ENCODE measurements around the gene JMJD8. TPM values are rescaled to one million over a fixed set of nuclear protein-coding genes. Genes with fewer than 3 reads are reported as not detected.
A peak's percentile ranks its signal among the peaks of the same experiment; 100 is the strongest.

The JMJD8 gene
- total and polyA plus RNA-seq, 8 donors, result 24.2 to 229 (median 83.3) TPM

GRCh38 chr16:634996-635395 is 49.1 kb downstream of the JMJD8 start:
- no peak for DNase-seq
- intact Hi-C loops (cut with DNase I; ENCODE audit: low total_unique reads), result no loop called here
- H3K27ac ChIP-seq, result no peak overlapping the region
- peak overlapping the region; percentile 73 to 96 (median 92) for H3K4me3 ChIP-seq
- H3K27me3 ChIP-seq, result peaks cover 0 to 13% (median 0%) of the 10 kb centered on the region in 3 donors
- no peaks in the 10 kb centered on the region for H3K9me3 ChIP-seq
- TF ChIP-seq POLR2AphosphoS5 (IDR thresholded peaks at IDR 0.05), result no peak
- no peak for TF ChIP-seq EP300 (IDR thresholded peaks at IDR 0.05)
- no peak for TF ChIP-seq POLR2A (IDR thresholded peaks at IDR 0.05)
- no peak for TF ChIP-seq CTCF (IDR thresholded peaks at IDR 0.05)
- H3K4me1 ChIP-seq, result peaks cover 29 to 51% (median 47%) of the 10 kb centered on the region in 4 donors
- 62 to 90% (median 81%) methylated on average over 3 to 7 of the region's 7 CpGs for WGBS, 5 donors
- H3K36me3 ChIP-seq, result peaks cover 5 to 23% (median 22%) of the 10 kb centered on the region in 4 donors

GRCh38 chr16:634051-634670 is 50.0 kb downstream of the JMJD8 start:
- no peak for TF ChIP-seq POLR2A (IDR thresholded peaks at IDR 0.05)
- TF ChIP-seq EP300 (IDR thresholded peaks at IDR 0.05), result no peak
- TF ChIP-seq POLR2AphosphoS5 (IDR thresholded peaks at IDR 0.05), result no peak
- Histone ChIP-seq H3K36me3 (peaks cover 5 to 26% (median 23%) of the 10 kb centered on the region in 4 donors), H3K4me3 (no peak overlapping the region), H3K27ac (no peak overlapping the region), H3K9me3 (no peaks in the 10 kb centered on the region), H3K4me1 (peaks cover 37 to 59% (median 56%) of the 10 kb centered on the region in 4 donors), H3K27me3 (peaks cover 0 to 13% (median 0%) of the 10 kb centered on the region in 3 donors)
- 88 to 92% (median 90%) methylated on average over 9 to 22 of the region's 22 CpGs for WGBS, 5 donors
- no peak for DNase-seq
- intact Hi-C loops (cut with DNase I; ENCODE audit: low total_unique reads), result no loop called here

GRCh38 chr16:633336-634050 is 50.6 kb downstream of the JMJD8 start:
- TF ChIP-seq POLR2A (IDR thresholded peaks at IDR 0.05) (no peak), POLR2AphosphoS5 (IDR thresholded peaks at IDR 0.05) (no peak), EP300 (IDR thresholded peaks at IDR 0.05) (no peak), CTCF (IDR thresholded peaks at IDR 0.05) (no peak)
- Histone ChIP-seq H3K27ac (no peak overlapping the region), H3K4me1 (peaks cover 39 to 57% (median 56%) of the 10 kb centered on the region in 4 donors), H3K36me3 (peaks cover 5 to 33% (median 29%) of the 10 kb centered on the region in 4 donors), H3K27me3 (peaks cover 0 to 13% (median 0%) of the 10 kb centered on the region in 3 donors), H3K9me3 (no peaks in the 10 kb centered on the region), H3K4me3 (no peak overlapping the region)
- WGBS, 5 donors, result 94 to 98% (median 97%) methylated on average over 36 to 74 of the region's 74 CpGs
- DNase-seq, result no peak
- intact Hi-C loops (cut with DNase I; ENCODE audit: low total_unique reads), result no loop called here

DNA sequence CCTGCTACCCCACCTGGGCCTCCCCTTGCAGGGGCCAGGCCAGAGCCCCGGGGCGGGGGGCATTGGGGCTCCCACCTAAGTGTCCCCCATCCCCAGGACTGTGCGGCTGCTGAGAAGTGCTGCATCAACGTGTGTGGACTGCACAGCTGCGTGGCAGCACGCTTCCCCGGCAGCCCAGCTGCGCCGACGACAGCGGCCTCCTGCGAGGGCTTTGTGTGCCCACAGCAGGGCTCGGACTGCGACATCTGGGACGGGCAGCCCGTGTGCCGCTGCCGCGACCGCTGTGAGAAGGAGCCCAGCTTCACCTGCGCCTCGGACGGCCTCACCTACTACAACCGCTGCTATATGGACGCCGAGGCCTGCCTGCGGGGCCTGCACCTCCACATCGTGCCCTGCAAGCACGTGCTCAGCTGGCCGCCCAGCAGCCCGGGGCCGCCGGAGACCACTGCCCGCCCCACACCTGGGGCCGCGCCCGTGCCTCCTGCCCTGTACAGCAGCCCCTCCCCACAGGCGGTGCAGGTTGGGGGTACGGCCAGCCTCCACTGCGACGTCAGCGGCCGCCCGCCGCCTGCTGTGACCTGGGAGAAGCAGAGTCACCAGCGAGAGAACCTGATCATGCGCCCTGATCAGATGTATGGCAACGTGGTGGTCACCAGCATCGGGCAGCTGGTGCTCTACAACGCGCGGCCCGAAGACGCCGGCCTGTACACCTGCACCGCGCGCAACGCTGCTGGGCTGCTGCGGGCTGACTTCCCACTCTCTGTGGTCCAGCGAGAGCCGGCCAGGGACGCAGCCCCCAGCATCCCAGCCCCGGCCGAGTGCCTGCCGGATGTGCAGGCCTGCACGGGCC is 51.4 kb downstream of the JMJD8 start:
- TF ChIP-seq POLR2AphosphoS5 (IDR thresholded peaks at IDR 0.05), result no peak
- TF ChIP-seq POLR2A (IDR thresholded peaks at IDR 0.05), result no peak
- TF ChIP-seq CTCF (IDR thresholded peaks at IDR 0.05), result no peak
- no peak for TF ChIP-seq EP300 (IDR thresholded peaks at IDR 0.05)
- H3K9me3 ChIP-seq, result no peaks in the 10 kb centered on the region
- no peak overlapping the region for H3K4me3 ChIP-seq
- H3K27ac ChIP-seq, result no peak overlapping the region
- DNase-seq, result no peak
- H3K27me3 ChIP-seq, result peaks cover 0 to 13% (median 0%) of the 10 kb centered on the region in 3 donors
- peaks cover 13 to 40% (median 37%) of the 10 kb centered on the region in 4 donors for H3K36me3 ChIP-seq
- peaks cover 37 to 53% (median 51%) of the 10 kb centered on the region in 4 donors for H3K4me1 ChIP-seq
- intact Hi-C loops (cut with DNase I; ENCODE audit: low total_unique reads), result no loop called here
- WGBS, 5 donors, result 92 to 95% (median 93%) methylated on average over 24 to 67 of the region's 67 CpGs

Measured in stomach (tissue), 9 donors.